ENCODE data around the gene GLDC.

DNA sequence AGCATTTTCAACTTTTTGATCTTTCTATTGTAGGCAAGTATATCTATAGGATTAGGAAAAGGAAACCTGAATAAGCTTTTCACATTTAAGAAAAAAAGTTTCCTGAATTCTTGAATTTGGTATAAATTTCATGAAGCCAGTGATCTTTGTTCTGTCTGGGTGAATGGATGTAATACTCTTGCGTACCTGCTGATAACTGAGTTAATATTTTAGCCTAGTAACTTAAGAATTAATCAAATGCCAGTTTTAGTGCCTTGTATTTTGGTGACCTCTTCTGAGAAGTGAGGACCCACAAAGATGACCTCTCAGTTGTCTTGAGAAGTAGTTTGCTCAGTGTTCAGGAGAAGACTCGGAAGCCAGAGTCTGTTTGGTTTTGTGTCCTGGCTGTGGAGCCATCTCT is 154.7 kb downstream of the GLDC start:
- TF ChIP-seq EP300 (IDR thresholded peaks at IDR 0.05): no peak
- TF ChIP-seq, protein P1, sequence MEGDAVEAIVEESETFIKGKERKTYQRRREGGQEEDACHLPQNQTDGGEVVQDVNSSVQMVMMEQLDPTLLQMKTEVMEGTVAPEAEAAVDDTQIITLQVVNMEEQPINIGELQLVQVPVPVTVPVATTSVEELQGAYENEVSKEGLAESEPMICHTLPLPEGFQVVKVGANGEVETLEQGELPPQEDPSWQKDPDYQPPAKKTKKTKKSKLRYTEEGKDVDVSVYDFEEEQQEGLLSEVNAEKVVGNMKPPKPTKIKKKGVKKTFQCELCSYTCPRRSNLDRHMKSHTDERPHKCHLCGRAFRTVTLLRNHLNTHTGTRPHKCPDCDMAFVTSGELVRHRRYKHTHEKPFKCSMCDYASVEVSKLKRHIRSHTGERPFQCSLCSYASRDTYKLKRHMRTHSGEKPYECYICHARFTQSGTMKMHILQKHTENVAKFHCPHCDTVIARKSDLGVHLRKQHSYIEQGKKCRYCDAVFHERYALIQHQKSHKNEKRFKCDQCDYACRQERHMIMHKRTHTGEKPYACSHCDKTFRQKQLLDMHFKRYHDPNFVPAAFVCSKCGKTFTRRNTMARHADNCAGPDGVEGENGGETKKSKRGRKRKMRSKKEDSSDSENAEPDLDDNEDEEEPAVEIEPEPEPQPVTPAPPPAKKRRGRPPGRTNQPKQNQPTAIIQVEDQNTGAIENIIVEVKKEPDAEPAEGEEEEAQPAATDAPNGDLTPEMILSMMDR (IDR thresholded peaks at IDR 0.05): no peak
- no peak for TF ChIP-seq POLR2AphosphoS5 (IDR thresholded peaks at IDR 0.05)
